Endothelial cell of umbilical vein (primary cell): ENCODE measurements around the gene PDGFB. TPM values are rescaled to one million over a fixed set of nuclear protein-coding genes. Genes with fewer than 3 reads are reported as not detected.

ENCODE experiments used
- BruUV-seq: library from RNA; stranded (reverse); fragments of 400-500 nt; replicated peaks from 2 replicates; lab custom pipeline; 2021; lab: Mats Ljungman, UMichigan
- CTCF ChIA-PET: fragments of 300-600, 350-600 bp; sonication (Branson Sonifier 250); formaldehyde crosslinking; loops from one replicate; lab custom pipeline; 2021; ENCODE audit warnings: antibody characterized with exemption, inconsistent platforms; lab: Charles Lee
- POLR2A ChIA-PET: fragments of 300-600, 350-600 bp; sonication (Branson Sonifier 250); formaldehyde crosslinking; loops from one replicate; lab custom pipeline; 2021; ENCODE audit warnings: antibody characterized with exemption, inconsistent platforms; lab: Charles Lee
- DNase-seq: peaks from one replicate; pipeline ENCODE4 v3.0.0-alpha.2; 2011; ENCODE audit warnings: low read depth, low spot score
- FAIRE-seq: peaks from 2 replicates; lab custom pipeline; 2011; peaks lifted over from hg19 to GRCh38; lab: Jason Lieb, UNC
- H2AFZ ChIP-seq: 2 replicates; pipeline ENCODE4 v1.6.0; 2012; ENCODE audit warnings: low read depth, low read length, control low read depth, inconsistent platforms
- H3K27ac ChIP-seq: 2 replicates; pipeline ENCODE4 v1.5.1; 2011; ENCODE audit warnings: low read depth, mild to moderate bottlenecking, control low read depth, low read length, moderate library complexity; ENCODE audit not compliant: insufficient read depth
- H3K27me3 ChIP-seq, 2 experiments: 2 replicates each; pipeline versions ENCODE4 v1.6.0 to v1.6.1; 2011; ENCODE audit warnings: low read length in 2 of 2, mixed read lengths in 1 of 2; ENCODE audit not compliant: control insufficient read depth in 2 of 2, insufficient read depth in 2 of 2
- H3K36me3 ChIP-seq, 2 experiments: 2 replicates in 1 of 2; 3 replicates in 1 of 2; pipeline ENCODE4 v1.5.1; 2011; ENCODE audit warnings: low read length in 2 of 2, mild to moderate bottlenecking in 1 of 2, moderate library complexity in 1 of 2; ENCODE audit not compliant: control insufficient read depth in 2 of 2, insufficient read depth in 2 of 2; ENCODE audit errors: extremely low read depth in 1 of 2
- H3K4me1 ChIP-seq: 3 replicates; pipeline ENCODE4 v1.5.1; 2011; ENCODE audit warnings: mild to moderate bottlenecking, low read length; ENCODE audit not compliant: control insufficient read depth, insufficient read depth; ENCODE audit errors: extremely low read depth
- H3K4me2 ChIP-seq: 2 replicates; pipeline ENCODE4 v1.6.1; 2011; ENCODE audit warnings: low read length, control low read depth, mixed read lengths; ENCODE audit not compliant: insufficient read depth
- H3K4me3 ChIP-seq, 3 experiments: fragments of 200-600 bp in 1 of 3; sonication (generic), shearing (Covaris generic) in 1 of 3; replicated peaks in 1 of 3; 2 replicates each; pipeline ENCODE4 v1.5.1; 2011 to 2016; ENCODE audit warnings: control low read depth in 3 of 3, low read length in 3 of 3, mild to moderate bottlenecking in 2 of 3, inconsistent platforms in 1 of 3, low read depth in 1 of 3, moderate library complexity in 1 of 3; ENCODE audit not compliant: insufficient read depth in 1 of 3
- H3K79me2 ChIP-seq: 2 replicates; pipeline ENCODE4 v1.6.0; 2012; ENCODE audit warnings: low read length, inconsistent platforms; ENCODE audit not compliant: control insufficient read depth, insufficient read depth
- H3K9ac ChIP-seq: replicated peaks from 2 replicates; pipeline ENCODE3; 2011; ENCODE audit warnings: low read length, control low read depth; ENCODE audit not compliant: insufficient read depth; ENCODE audit errors: extremely low read depth
- H3K9me1 ChIP-seq: replicated peaks from 3 replicates; pipeline ENCODE4 v1.6.0; 2011; ENCODE audit warnings: mild to moderate bottlenecking, low read length; ENCODE audit not compliant: control insufficient read depth, insufficient read depth; ENCODE audit errors: extremely low read depth
- H3K9me3 ChIP-seq: replicated peaks from 2 replicates; pipeline ENCODE4 v1.5.1; 2012; ENCODE audit warnings: low read length, inconsistent platforms; ENCODE audit not compliant: control insufficient read depth, insufficient read depth
- H4K20me1 ChIP-seq: replicated peaks from 2 replicates; pipeline ENCODE3; 2011; ENCODE audit warnings: mild to moderate bottlenecking, low read length; ENCODE audit not compliant: control insufficient read depth, insufficient read depth; ENCODE audit errors: extremely low read depth
- EZH2 ChIP-seq: IDR thresholded peaks from 2 replicates; pipeline ENCODE4 v1.6.1; 2012; ENCODE audit warnings: borderline replicate concordance, low read depth, mild to moderate bottlenecking, moderate library complexity, low read length, inconsistent platforms; ENCODE audit not compliant: severe bottlenecking
- FOS ChIP-seq: IDR thresholded peaks from 2 replicates; pipeline ENCODE4 v1.6.1; 2011; ENCODE audit warnings: mild to moderate bottlenecking, low read length, moderate library complexity, borderline replicate concordance; ENCODE audit not compliant: insufficient read depth
- GATA2 ChIP-seq: IDR thresholded peaks from 2 replicates; pipeline ENCODE4 v1.7.0; 2011; ENCODE audit warnings: low read depth, mild to moderate bottlenecking, moderate library complexity, mixed read lengths, low read length; ENCODE audit not compliant: insufficient read length, insufficient read depth
- JUN ChIP-seq: IDR thresholded peaks from 2 replicates; pipeline ENCODE4 v1.6.1; 2011; ENCODE audit warnings: borderline replicate concordance, low read depth; ENCODE audit not compliant: insufficient read length, insufficient read depth
- MYC ChIP-seq: IDR thresholded peaks from one replicate; pipeline ENCODE4 v1.6.1; 2011; ENCODE audit warnings: mild to moderate bottlenecking, low read depth, low read length
- POLR2A ChIP-seq: IDR thresholded peaks from 2 replicates; pipeline ENCODE4 v1.6.1; 2012; ENCODE audit warnings: low read depth, mild to moderate bottlenecking, control low read depth, low read length
- POLR2AphosphoS5 ChIP-seq: IDR thresholded peaks from 2 replicates; pipeline ENCODE4 v1.6.1; 2012; ENCODE audit warnings: low read depth, mild to moderate bottlenecking, control low read depth, low read length, moderate library complexity; ENCODE audit not compliant: insufficient read depth
- dilution Hi-C: fragments of 300-500 bp; cut with MboI; formaldehyde crosslinking; loops from one replicate; pipeline ENCODE4 v1.15.0; 2019; ENCODE audit warnings: low sequenced_read_pairs; ENCODE audit not compliant: extremely low pct_ligation_motif_present
- intact Hi-C: fragments of 100-400 bp; cut with micrococcal nuclease; formaldehyde crosslinking; loops from one replicate; pipeline ENCODE4 v1.10.0; 2022
- polyA plus RNA-seq, 4 experiments: library from polyadenylated mRNA; depleted of rRNA in 3 of 4; stranded (reverse) in 3 of 4; unstranded in 1 of 4; fragments of >200 nt; gene quantifications; 2 replicates each; pipeline versions ENCODE4 v1.2.1 to v1.2.3, GENCODE V29; 2011 to 2012; ENCODE audit warnings: missing spikeins in 1 of 4
- total RNA-seq: library from RNA; stranded (reverse); gene quantifications from 2 replicates; pipeline ENCODE4 v1.2.3, GENCODE V29; 2021
- TF ChIP-seq, protein P1 (sequence below): IDR thresholded peaks from 2 replicates; pipeline ENCODE4 v1.6.1; 2011; ENCODE audit not compliant: insufficient read depth, insufficient read length
- TF ChIP-seq, protein P2 (sequence below), 2 donors: IDR thresholded peaks; 1 replicate in 1 of 2; 2 replicates in 1 of 2; pipeline ENCODE4 v1.5.1; 2011; ENCODE audit warnings: low read length in 2 of 2, mild to moderate bottlenecking in 2 of 2, moderate library complexity in 2 of 2, control low read depth in 1 of 2, inconsistent platforms in 1 of 2, low read depth in 1 of 2; ENCODE audit not compliant: insufficient read depth in 1 of 2; ENCODE audit errors: extremely low read depth in 1 of 2

PDGFB gene
- total and polyA plus RNA-seq, 2 donors (not counting 3 experiments of a cell fraction or from before 2014, with no cell fraction given) = 135 to 240 TPM

DNA sequence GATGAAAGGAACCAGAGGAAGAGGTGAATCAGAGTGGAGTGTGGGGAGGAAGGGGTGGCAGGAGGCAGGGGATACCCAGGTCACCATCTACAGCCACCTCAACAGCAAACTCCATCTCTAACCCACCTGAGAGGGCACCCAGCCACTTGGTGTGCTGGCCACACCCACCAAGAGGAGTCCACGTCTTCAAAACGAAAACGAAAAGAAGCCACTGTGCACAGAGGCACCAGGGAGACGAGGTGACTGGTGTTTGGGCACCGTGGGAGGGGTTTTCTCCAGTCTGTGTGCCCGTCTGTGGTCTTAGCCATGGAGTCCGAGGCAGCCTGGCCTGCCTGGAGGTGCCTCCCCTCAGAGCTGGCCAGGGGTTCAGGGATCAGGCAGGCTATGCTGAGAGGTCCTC lies 20.2 kb downstream of the PDGFB start:
- H4K20me1 ChIP-seq = no peaks in the 10 kb centered on the region
- TF ChIP-seq, protein P1, sequence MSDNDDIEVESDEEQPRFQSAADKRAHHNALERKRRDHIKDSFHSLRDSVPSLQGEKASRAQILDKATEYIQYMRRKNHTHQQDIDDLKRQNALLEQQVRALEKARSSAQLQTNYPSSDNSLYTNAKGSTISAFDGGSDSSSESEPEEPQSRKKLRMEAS = no peak
- TF ChIP-seq MYC (no peak), FOS (no peak), POLR2AphosphoS5 (no peak), GATA2 (no peak), POLR2A (no peak), EZH2 (no peak), JUN (no peak)
- TF ChIP-seq, protein P2, sequence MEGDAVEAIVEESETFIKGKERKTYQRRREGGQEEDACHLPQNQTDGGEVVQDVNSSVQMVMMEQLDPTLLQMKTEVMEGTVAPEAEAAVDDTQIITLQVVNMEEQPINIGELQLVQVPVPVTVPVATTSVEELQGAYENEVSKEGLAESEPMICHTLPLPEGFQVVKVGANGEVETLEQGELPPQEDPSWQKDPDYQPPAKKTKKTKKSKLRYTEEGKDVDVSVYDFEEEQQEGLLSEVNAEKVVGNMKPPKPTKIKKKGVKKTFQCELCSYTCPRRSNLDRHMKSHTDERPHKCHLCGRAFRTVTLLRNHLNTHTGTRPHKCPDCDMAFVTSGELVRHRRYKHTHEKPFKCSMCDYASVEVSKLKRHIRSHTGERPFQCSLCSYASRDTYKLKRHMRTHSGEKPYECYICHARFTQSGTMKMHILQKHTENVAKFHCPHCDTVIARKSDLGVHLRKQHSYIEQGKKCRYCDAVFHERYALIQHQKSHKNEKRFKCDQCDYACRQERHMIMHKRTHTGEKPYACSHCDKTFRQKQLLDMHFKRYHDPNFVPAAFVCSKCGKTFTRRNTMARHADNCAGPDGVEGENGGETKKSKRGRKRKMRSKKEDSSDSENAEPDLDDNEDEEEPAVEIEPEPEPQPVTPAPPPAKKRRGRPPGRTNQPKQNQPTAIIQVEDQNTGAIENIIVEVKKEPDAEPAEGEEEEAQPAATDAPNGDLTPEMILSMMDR (IDR thresholded peaks at IDR 0.05; ENCODE audit: extremely low read depth in 1 of 2, insufficient read depth in 1 of 2, low read depth in 1 of 2, low read length in 2 of 2) = no peak
- H3K4me1 ChIP-seq = no peaks in the 10 kb centered on the region
- ChIA-PET POLR2A (no interaction called here), CTCF (no interaction called here)
- dilution Hi-C loops = no loop called here
- no peak overlapping the region for H3K4me2 ChIP-seq
- DNase-seq (no peak), FAIRE-seq (no peak)
- BruUV-seq = no TSS peak
- no peaks in the 10 kb centered on the region for H3K9me3 ChIP-seq
- peaks cover 52 to 66% of the 10 kb centered on the region in 2 experiments for H3K36me3 ChIP-seq
- intact Hi-C loops = no loop called here
- H3K79me2 ChIP-seq = peaks cover 12% of the 10 kb centered on the region
- H3K27me3 ChIP-seq = no peaks in the 10 kb centered on the region
- no peak overlapping the region for H3K27ac ChIP-seq
- no peak overlapping the region for H3K4me3 ChIP-seq
- no peaks in the 10 kb centered on the region for H3K9me1 ChIP-seq
- H3K9ac ChIP-seq = no peak overlapping the region
- H2AFZ ChIP-seq = no peak overlapping the region
